ENCODE data around the gene UBLCP1.
"Not testable (repeated sequence)": the region's sequence is repeated elsewhere in the genome, so short reads cannot be mapped to it uniquely, and the experiment has no call there.

The UBLCP1 gene

DNA sequence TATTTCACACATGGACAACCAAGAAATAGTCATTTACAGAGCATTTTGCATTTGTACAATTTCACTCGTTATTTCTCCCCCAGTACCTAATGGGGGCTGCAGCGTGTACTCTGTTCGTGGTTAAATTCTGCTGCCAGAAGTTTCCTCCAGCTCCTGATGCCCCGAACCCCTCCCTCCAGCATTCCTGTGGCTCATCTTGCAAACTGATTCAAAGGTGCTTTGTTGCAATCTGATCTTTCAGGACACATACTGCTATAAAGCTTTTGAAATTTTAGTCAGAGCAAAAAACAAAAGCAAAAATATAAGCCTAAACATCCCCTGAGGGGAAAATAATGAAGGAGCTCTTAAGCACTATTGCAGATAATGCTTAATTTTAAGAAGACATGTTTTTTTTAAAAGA lies 27.7 kb downstream of the UBLCP1 start:
- no peak for DNase-seq (ENCODE audit: low read depth)
- TF ChIP-seq, protein P1, sequence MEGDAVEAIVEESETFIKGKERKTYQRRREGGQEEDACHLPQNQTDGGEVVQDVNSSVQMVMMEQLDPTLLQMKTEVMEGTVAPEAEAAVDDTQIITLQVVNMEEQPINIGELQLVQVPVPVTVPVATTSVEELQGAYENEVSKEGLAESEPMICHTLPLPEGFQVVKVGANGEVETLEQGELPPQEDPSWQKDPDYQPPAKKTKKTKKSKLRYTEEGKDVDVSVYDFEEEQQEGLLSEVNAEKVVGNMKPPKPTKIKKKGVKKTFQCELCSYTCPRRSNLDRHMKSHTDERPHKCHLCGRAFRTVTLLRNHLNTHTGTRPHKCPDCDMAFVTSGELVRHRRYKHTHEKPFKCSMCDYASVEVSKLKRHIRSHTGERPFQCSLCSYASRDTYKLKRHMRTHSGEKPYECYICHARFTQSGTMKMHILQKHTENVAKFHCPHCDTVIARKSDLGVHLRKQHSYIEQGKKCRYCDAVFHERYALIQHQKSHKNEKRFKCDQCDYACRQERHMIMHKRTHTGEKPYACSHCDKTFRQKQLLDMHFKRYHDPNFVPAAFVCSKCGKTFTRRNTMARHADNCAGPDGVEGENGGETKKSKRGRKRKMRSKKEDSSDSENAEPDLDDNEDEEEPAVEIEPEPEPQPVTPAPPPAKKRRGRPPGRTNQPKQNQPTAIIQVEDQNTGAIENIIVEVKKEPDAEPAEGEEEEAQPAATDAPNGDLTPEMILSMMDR (IDR thresholded peaks at IDR 0.05; ENCODE audit: control insufficient read depth, extremely low read depth, insufficient read depth), result no peak
- no peak overlapping the region for H3K4me3 ChIP-seq (ENCODE audit: low read depth, low read length)

DNA sequence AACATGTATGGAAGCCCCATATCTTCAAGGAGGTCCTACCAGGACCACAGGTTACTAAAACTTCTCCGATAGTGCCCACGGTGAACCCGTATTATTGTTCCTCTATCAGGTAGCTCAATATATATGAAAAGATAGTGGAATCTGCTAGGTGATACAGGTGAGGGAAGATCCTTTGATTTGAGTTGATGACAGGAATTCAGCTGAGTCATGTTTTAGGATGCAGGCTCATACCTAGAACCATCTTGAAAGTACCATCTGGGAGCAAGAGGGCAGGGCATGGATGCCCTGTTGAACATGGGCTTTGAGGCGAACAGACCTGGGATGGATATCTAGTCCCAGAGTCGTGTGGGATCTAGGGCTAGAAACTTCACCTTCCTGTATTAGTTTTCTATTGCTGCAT lies 31.8 kb downstream of the UBLCP1 start:
- no peak overlapping the region for H3K4me3 ChIP-seq (ENCODE audit: low read depth, low read length)
- DNase-seq (ENCODE audit: low read depth), result no peak
- TF ChIP-seq, protein P1 (IDR thresholded peaks at IDR 0.05; ENCODE audit: control insufficient read depth, extremely low read depth, insufficient read depth), result no peak

DNA sequence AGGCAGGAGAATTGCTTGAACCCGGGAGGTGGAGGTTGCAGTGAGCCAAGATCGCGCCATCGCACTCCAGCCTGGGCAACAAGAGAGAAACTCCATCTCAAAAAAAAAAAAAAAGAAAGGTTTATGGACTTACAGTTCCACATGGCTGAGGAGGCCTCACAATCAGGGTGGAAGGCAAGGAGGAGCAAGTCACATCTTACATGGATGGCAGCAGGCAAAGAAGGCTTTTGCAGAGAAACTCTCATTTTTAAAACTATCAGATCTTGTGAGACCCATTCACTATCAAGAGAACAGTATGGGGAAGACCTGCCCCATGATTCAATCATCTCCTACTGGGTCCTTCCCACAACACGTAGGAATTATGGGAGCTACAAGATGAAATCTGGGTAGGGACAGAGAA lies 34.2 kb downstream of the UBLCP1 start:
- not testable (repeated sequence) for H3K4me3 ChIP-seq (ENCODE audit: low read depth, low read length); DNase-seq (ENCODE audit: low read depth)

DNA sequence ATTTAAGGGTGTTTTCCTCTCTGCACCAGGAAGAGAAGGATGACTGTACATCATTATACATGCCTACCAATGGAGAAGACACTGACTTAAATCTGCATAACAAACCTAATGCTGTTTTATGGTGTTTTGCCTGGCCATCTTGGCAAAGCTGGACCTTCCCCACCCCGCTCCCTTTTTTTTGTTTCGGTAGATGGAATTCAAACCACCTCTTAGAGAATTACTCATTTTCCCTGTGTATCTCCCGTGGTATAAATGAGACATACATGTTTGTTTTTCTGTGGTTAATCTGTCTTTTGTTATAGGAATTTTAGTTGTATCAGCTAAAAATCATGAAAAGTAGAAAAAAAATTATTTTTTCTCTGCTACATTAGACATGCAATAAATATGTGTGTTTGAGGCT lies 38.4 kb downstream of the UBLCP1 start:
- H3K4me3 ChIP-seq (ENCODE audit: low read depth, low read length), result no peak overlapping the region
- TF ChIP-seq, protein P1 (IDR thresholded peaks at IDR 0.05; ENCODE audit: control insufficient read depth, extremely low read depth, insufficient read depth), result no peak
- no peak for DNase-seq (ENCODE audit: low read depth)

DNA sequence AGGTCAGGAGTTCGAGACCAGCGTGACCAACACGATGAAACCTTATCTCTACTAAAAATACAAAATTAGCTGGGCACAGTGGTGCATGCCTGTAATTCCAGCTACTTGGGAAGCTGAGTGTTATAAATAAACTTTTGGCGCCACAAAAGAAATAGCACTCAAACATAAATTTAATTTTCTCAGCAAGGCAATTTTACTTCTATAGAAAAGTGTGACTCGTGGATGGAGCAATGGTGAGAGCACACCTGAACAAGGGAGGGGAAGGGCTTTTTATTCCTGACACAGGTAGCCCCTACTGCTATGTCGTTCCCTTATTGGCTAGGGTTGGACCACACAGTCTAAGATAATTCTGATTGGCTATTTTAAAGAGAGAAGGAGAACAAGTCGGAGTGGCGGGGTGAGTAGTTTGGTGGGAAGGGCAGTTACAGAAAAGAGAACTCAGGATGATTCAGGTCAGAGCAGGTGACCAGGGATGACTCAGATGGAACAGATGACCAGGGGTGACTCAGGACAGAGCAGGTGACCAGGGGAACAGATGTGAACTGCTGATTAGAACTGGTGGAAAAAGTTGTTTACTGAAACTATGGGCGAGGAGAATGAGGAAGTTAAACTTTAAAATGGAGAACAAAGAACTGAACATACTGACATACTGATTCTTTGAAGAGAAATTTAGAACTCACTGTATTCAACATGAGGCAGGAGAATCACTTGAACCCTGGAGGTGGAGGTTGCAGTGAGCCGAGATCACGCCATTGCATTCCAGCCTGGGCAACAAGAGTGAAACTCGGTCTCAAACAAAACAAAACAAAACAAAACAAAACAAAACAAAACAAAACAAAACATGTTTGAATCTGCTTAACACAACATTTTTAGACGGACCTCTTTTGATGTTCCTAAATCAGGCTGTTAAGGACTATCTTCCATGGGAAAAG lies 39.1 kb downstream of the UBLCP1 start:
- not testable (repeated sequence) for DNase-seq (ENCODE audit: low read depth); H3K4me3 ChIP-seq (ENCODE audit: low read depth, low read length)

DNA sequence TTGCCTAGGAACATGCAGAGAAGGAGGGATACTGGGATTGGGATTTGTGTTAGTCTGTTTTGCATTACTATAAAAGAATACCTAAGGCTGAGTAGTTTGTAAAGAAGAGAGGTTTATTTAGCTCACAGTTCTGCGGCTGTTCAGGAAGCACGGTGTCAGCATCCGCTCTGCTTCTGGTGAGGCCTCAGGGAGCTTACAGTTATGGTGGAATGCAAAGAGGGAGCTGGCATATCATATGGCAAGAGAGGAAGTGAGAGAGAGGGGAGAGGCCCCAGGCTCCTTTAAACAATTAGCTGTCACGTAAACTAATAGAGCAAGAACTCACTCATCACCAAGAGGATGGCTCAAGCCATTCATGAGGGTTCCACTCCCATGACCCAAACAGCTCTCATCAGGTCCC lies 40.2 kb downstream of the UBLCP1 start:
- no peak for DNase-seq (ENCODE audit: low read depth)
- no peak overlapping the region for H3K4me3 ChIP-seq (ENCODE audit: low read depth, low read length)
- TF ChIP-seq, protein P1 (IDR thresholded peaks at IDR 0.05; ENCODE audit: control insufficient read depth, extremely low read depth, insufficient read depth), result no peak

DNA sequence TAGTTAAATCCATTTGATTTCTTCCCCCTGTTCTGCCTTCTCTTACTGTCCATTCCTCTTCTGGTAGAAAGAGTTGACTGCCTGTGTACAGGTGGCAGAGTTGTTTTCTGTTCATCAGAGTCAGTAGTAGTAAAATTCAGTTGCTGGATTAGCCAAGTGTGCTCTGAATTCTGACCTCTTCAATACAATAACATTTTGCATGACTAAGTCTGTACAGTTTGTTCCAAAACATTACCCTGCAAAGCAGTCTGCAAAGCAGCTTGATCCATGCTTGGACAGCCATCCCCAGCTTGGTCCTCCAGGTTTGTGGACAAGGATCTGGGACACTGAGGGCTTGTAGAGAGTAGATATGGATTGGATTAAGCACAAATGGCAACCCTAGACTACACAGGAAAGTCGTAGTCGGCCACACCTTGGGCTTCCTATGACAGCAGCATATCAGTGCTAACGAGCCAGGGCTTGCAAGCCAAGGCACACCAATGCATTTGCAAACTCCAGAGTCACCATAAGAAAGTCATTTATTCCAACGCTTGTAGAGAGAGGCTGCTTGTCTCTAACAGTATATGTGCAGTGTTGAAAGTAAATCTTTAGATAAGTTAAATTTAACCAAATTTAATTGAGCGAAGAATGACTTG lies 42.0 kb downstream of the UBLCP1 start:
- TF ChIP-seq, protein P1 (IDR thresholded peaks at IDR 0.05; ENCODE audit: control insufficient read depth, extremely low read depth, insufficient read depth), result no peak
- no peak for DNase-seq (ENCODE audit: low read depth)
- H3K4me3 ChIP-seq (ENCODE audit: low read depth, low read length), result no peak overlapping the region
